Liver (tissue), 9 donors: ENCODE measurements around the gene DCAF5. TPM values are rescaled to one million over a fixed set of nuclear protein-coding genes. Genes with fewer than 3 reads are reported as not detected.

ENCODE experiments used
- DNase-seq: peaks from one replicate; pipeline ENCODE4 v3.0.0-alpha.2; 2017; ENCODE audit warnings: low spot score
- H3K27ac ChIP-seq, 2 donors: one replicate each; pipeline ENCODE4 v1.7.0; 2013; ENCODE audit warnings: inconsistent platforms in 2 of 2, low read length in 2 of 2, control low read depth in 1 of 2, low read depth in 1 of 2, mild to moderate bottlenecking in 1 of 2
- H3K27me3 ChIP-seq, 4 donors: one replicate each; pipeline versions ENCODE4 v1.6.1 to v1.7.0; 2013; ENCODE audit warnings: low read length in 3 of 4, inconsistent platforms in 1 of 4, mild to moderate bottlenecking in 1 of 4, moderate library complexity in 1 of 4; ENCODE audit not compliant: control insufficient read depth in 4 of 4, insufficient read depth in 4 of 4
- H3K36me3 ChIP-seq, 4 donors: one replicate each; pipeline versions ENCODE4 v1.6.1 to v1.7.0; 2013; ENCODE audit warnings: low read length in 3 of 4, mild to moderate bottlenecking in 3 of 4, low read depth in 1 of 4, moderate library complexity in 1 of 4; ENCODE audit not compliant: control insufficient read depth in 4 of 4, insufficient read depth in 3 of 4
- H3K4me1 ChIP-seq, 4 donors: one replicate each; pipeline versions ENCODE4 v1.6.1 to v1.7.0; 2013; ENCODE audit warnings: low read length in 3 of 4, mild to moderate bottlenecking in 3 of 4, moderate library complexity in 1 of 4; ENCODE audit not compliant: control insufficient read depth in 4 of 4, insufficient read depth in 4 of 4
- H3K4me3 ChIP-seq, 3 donors: one replicate each; pipeline versions ENCODE4 v1.6.1 to v1.7.0; 2013; ENCODE audit warnings: low read length in 3 of 3, control low read depth in 1 of 3, low read depth in 1 of 3, mild to moderate bottlenecking in 1 of 3
- H3K9ac ChIP-seq, 2 donors: one replicate each; pipeline ENCODE4 v1.7.0; 2013; ENCODE audit warnings: low read length in 2 of 2, mild to moderate bottlenecking in 2 of 2, moderate library complexity in 2 of 2, control low read depth in 1 of 2, low read depth in 1 of 2
- H3K9me3 ChIP-seq, 4 donors: one replicate each; pipeline versions ENCODE4 v1.6.1 to v1.7.0; 2013; ENCODE audit warnings: low read length in 3 of 4; ENCODE audit not compliant: control insufficient read depth in 4 of 4
- EGR1 ChIP-seq, 2 donors: IDR thresholded peaks; 2 replicates each; pipeline ENCODE4 v1.6.1; 2016 to 2018; ENCODE audit warnings: antibody characterized with exemption in 2 of 2, low read depth in 2 of 2
- FOXA1 ChIP-seq: IDR thresholded peaks from 2 replicates; pipeline ENCODE4 v1.6.1; 2016; ENCODE audit warnings: antibody characterized with exemption
- FOXA2 ChIP-seq: IDR thresholded peaks from 2 replicates; pipeline ENCODE4 v1.6.1; 2016; ENCODE audit warnings: antibody characterized with exemption
- GABPA ChIP-seq, 2 donors: IDR thresholded peaks in 1 of 2; conservative IDR thresholded peaks in 1 of 2; 2 replicates each; pipeline ENCODE4 v1.6.1; 2016; ENCODE audit warnings: antibody characterized with exemption in 2 of 2, mild to moderate bottlenecking in 1 of 2, moderate library complexity in 1 of 2
- HNF4A ChIP-seq, 2 donors: conservative IDR thresholded peaks; 2 replicates each; pipeline ENCODE4 v1.6.1; 2016; ENCODE audit warnings: antibody characterized with exemption in 2 of 2, mild to moderate bottlenecking in 2 of 2
- HNF4G ChIP-seq: IDR thresholded peaks from 2 replicates; pipeline ENCODE4 v1.6.1; 2016; ENCODE audit warnings: antibody characterized with exemption
- JUND ChIP-seq, 2 donors: IDR thresholded peaks; 2 replicates each; pipeline ENCODE4 v1.6.1; 2016; ENCODE audit warnings: antibody characterized with exemption in 2 of 2
- NR2F2 ChIP-seq: IDR thresholded peaks from 2 replicates; pipeline ENCODE4 v1.6.1; 2016; ENCODE audit warnings: antibody characterized with exemption
- RAD21 ChIP-seq, 2 donors: IDR thresholded peaks; 2 replicates each; pipeline ENCODE4 v1.6.1; 2016; ENCODE audit warnings: antibody characterized with exemption in 2 of 2, mild to moderate bottlenecking in 2 of 2
- RXRA ChIP-seq, 2 donors: IDR thresholded peaks; 2 replicates each; pipeline ENCODE4 v1.6.1; 2017 to 2018; ENCODE audit warnings: antibody characterized with exemption in 2 of 2, mild to moderate bottlenecking in 1 of 2
- SP1 ChIP-seq: IDR thresholded peaks from 2 replicates; pipeline ENCODE4 v1.6.1; 2018; ENCODE audit warnings: antibody characterized with exemption, mild to moderate bottlenecking
- TAF1 ChIP-seq: conservative IDR thresholded peaks from 2 replicates; pipeline ENCODE4 v1.6.1; 2016; ENCODE audit warnings: antibody characterized with exemption, mild to moderate bottlenecking
- YY1 ChIP-seq: IDR thresholded peaks from 2 replicates; pipeline ENCODE4 v1.6.1; 2016; ENCODE audit warnings: antibody characterized with exemption, mild to moderate bottlenecking
- WGBS: extraction: QIAGEN DNeasy Blood & Tissue Kit; methylation state at CpG from one replicate; pipeline ENCODE4 v1.1.7; 2013; 5-methylcytosine and 5-hydroxymethylcytosine counted together
- polyA plus RNA-seq, 2 donors: library from polyadenylated mRNA; stranded (reverse) in 1 of 2; unstranded in 1 of 2; fragments of 200-250 nt in 1 of 2; fragments of >200 nt in 1 of 2; fragmentation: Nextera tagmentation in 1 of 2; extraction: Ambion mirVana in 1 of 2; gene quantifications; one replicate each; pipeline versions ENCODE4 v1.2.1 to v1.2.3, GENCODE V29; 2013 to 2015
- total RNA-seq, 2 donors: library from RNA; depleted of rRNA; stranded (reverse); fragments of >200 nt; gene quantifications; one replicate each; pipeline ENCODE4 v1.2.3, GENCODE V29; 2014
- TF ChIP-seq, protein P1 (sequence below): fragments of 150-350 bp; IDR thresholded peaks from 2 replicates; pipeline ENCODE4 v1.5.1; 2017; ENCODE audit warnings: improper control_type of control experiment, low read depth, low read length; ENCODE audit not compliant: missing input control
- TF ChIP-seq, protein P2 (sequence below): IDR thresholded peaks from 2 replicates; pipeline ENCODE4 v1.6.1; 2016; ENCODE audit warnings: antibody characterized with exemption
- TF ChIP-seq, protein P3 (sequence below): IDR thresholded peaks from 2 replicates; pipeline ENCODE4 v1.6.1; 2016; ENCODE audit warnings: antibody characterized with exemption, mild to moderate bottlenecking
- TF ChIP-seq, protein P4 (sequence below): IDR thresholded peaks from 2 replicates; pipeline ENCODE4 v1.6.1; 2016; ENCODE audit warnings: antibody characterized with exemption
- TF ChIP-seq, protein P5 (sequence below): IDR thresholded peaks from 2 replicates; pipeline ENCODE4 v1.6.1; 2016; ENCODE audit warnings: antibody characterized with exemption
- donor health status: healthy.
- donor health status: healthy.
- donor health status: healthy.
- donor health status: healthy.
- donor health status: healthy.

Gene DCAF5
- total and polyA plus RNA-seq, 4 donors: 12.9 to 18.1 (median 14.5) TPM

DNA sequence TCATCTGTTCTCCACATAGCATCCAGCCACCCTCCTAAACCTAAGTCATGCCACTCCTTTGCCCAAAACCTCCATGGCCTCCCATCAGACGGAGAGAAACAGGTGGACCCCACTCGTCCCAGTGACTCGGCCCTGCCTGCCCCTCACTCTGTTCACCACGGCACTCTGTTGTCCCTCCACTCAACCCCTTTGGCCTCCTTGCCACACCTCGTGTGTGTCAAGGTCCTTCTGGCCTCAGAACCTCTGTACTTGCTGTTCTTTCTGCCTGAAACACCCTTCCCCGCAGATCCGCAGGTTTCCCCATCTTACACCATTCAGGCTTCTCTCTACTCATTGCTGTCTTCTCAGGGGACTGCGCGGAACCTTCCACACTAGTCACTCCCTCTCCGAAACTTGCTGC is 149.3 kb downstream of the DCAF5 start:
- Histone ChIP-seq H3K27me3 (no peaks in the 10 kb centered on the region), H3K4me1 (no peaks in the 10 kb centered on the region), H3K9ac (no peak overlapping the region), H3K9me3 (no peaks in the 10 kb centered on the region), H3K27ac (no peak overlapping the region), H3K36me3 (no peaks in the 10 kb centered on the region), H3K4me3 (no peak overlapping the region)
- no peak for DNase-seq
- no peak for TF ChIP-seq TAF1
- TF ChIP-seq RXRA (IDR thresholded peaks at IDR 0.05): no peak
- TF ChIP-seq, protein P1, sequence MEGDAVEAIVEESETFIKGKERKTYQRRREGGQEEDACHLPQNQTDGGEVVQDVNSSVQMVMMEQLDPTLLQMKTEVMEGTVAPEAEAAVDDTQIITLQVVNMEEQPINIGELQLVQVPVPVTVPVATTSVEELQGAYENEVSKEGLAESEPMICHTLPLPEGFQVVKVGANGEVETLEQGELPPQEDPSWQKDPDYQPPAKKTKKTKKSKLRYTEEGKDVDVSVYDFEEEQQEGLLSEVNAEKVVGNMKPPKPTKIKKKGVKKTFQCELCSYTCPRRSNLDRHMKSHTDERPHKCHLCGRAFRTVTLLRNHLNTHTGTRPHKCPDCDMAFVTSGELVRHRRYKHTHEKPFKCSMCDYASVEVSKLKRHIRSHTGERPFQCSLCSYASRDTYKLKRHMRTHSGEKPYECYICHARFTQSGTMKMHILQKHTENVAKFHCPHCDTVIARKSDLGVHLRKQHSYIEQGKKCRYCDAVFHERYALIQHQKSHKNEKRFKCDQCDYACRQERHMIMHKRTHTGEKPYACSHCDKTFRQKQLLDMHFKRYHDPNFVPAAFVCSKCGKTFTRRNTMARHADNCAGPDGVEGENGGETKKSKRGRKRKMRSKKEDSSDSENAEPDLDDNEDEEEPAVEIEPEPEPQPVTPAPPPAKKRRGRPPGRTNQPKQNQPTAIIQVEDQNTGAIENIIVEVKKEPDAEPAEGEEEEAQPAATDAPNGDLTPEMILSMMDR: no peak
- TF ChIP-seq, protein P2, sequence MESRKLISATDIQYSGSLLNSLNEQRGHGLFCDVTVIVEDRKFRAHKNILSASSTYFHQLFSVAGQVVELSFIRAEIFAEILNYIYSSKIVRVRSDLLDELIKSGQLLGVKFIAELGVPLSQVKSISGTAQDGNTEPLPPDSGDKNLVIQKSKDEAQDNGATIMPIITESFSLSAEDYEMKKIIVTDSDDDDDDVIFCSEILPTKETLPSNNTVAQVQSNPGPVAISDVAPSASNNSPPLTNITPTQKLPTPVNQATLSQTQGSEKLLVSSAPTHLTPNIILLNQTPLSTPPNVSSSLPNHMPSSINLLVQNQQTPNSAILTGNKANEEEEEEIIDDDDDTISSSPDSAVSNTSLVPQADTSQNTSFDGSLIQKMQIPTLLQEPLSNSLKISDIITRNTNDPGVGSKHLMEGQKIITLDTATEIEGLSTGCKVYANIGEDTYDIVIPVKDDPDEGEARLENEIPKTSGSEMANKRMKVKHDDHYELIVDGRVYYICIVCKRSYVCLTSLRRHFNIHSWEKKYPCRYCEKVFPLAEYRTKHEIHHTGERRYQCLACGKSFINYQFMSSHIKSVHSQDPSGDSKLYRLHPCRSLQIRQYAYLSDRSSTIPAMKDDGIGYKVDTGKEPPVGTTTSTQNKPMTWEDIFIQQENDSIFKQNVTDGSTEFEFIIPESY: no peak
- no peak for TF ChIP-seq FOXA2
- no peak for TF ChIP-seq SP1
- TF ChIP-seq YY1: no peak
- no peak for TF ChIP-seq RAD21 (IDR thresholded peaks at IDR 0.05)
- TF ChIP-seq EGR1 (IDR thresholded peaks at IDR 0.05; ENCODE audit: low read depth in 2 of 2): no peak
- no peak for TF ChIP-seq GABPA (IDR thresholded peaks at IDR 0.05 in 1 of 2, conservative IDR thresholded peaks at IDR 0.05 in 1 of 2)
- TF ChIP-seq, protein P3, sequence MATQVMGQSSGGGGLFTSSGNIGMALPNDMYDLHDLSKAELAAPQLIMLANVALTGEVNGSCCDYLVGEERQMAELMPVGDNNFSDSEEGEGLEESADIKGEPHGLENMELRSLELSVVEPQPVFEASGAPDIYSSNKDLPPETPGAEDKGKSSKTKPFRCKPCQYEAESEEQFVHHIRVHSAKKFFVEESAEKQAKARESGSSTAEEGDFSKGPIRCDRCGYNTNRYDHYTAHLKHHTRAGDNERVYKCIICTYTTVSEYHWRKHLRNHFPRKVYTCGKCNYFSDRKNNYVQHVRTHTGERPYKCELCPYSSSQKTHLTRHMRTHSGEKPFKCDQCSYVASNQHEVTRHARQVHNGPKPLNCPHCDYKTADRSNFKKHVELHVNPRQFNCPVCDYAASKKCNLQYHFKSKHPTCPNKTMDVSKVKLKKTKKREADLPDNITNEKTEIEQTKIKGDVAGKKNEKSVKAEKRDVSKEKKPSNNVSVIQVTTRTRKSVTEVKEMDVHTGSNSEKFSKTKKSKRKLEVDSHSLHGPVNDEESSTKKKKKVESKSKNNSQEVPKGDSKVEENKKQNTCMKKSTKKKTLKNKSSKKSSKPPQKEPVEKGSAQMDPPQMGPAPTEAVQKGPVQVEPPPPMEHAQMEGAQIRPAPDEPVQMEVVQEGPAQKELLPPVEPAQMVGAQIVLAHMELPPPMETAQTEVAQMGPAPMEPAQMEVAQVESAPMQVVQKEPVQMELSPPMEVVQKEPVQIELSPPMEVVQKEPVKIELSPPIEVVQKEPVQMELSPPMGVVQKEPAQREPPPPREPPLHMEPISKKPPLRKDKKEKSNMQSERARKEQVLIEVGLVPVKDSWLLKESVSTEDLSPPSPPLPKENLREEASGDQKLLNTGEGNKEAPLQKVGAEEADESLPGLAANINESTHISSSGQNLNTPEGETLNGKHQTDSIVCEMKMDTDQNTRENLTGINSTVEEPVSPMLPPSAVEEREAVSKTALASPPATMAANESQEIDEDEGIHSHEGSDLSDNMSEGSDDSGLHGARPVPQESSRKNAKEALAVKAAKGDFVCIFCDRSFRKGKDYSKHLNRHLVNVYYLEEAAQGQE: no peak
- no peak for TF ChIP-seq NR2F2
- TF ChIP-seq, protein P4, sequence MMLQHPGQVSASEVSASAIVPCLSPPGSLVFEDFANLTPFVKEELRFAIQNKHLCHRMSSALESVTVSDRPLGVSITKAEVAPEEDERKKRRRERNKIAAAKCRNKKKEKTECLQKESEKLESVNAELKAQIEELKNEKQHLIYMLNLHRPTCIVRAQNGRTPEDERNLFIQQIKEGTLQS: no peak
- TF ChIP-seq HNF4A (conservative IDR thresholded peaks at IDR 0.05): no peak
- TF ChIP-seq, protein P5, sequence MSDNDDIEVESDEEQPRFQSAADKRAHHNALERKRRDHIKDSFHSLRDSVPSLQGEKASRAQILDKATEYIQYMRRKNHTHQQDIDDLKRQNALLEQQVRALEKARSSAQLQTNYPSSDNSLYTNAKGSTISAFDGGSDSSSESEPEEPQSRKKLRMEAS: no peak
- TF ChIP-seq JUND (IDR thresholded peaks at IDR 0.05): no peak
- TF ChIP-seq FOXA1: no peak
- no peak for TF ChIP-seq HNF4G
- 93% methylated on average over 10 of the region's 10 CpGs for WGBS
